Left lung (tissue), 10 donors: ENCODE results near the gene LILRB5. TPM values are rescaled to one million over a fixed set of nuclear protein-coding genes. Genes with fewer than 3 reads are reported as not detected.
"Not testable (repeated sequence)": the region's sequence is repeated elsewhere in the genome, so short reads cannot be mapped to it uniquely, and the experiment has no call there.

Experiments used
- ATAC-seq: fragments of 200-7000 bp; cut with Tn5 transposase; one replicate; pipeline ENCODE4 v1.9.1; 2020; ENCODE audit warnings: moderate library complexity
- DNase-seq, 4 donors: peaks; one replicate each; pipeline ENCODE4 v3.0.0-alpha.2; 2013 to 2020
- H3K27ac ChIP-seq, 2 donors: fragments of 200-600 bp; sonication (generic) in 1 of 2; one replicate each; pipeline versions ENCODE4 v1.5.0 to v1.8.0; 2020 to 2021
- H3K27me3 ChIP-seq, 2 donors: fragments of 200-600 bp; sonication (generic) in 1 of 2; one replicate each; pipeline versions ENCODE4 v1.5.0 to v1.8.0; 2020 to 2021
- H3K36me3 ChIP-seq, 2 donors: fragments of 200-600 bp; sonication (generic) in 1 of 2; one replicate each; pipeline versions ENCODE4 v1.5.0 to v1.8.0; 2020 to 2021
- H3K4me1 ChIP-seq, 2 donors: fragments of 200-600 bp; one replicate each; pipeline ENCODE4 v1.8.0; 2021
- H3K4me3 ChIP-seq, 2 donors: fragments of 200-600 bp; sonication (generic) in 1 of 2; one replicate each; pipeline versions ENCODE4 v1.5.0 to v1.8.0; 2020 to 2021; ENCODE audit warnings: mild to moderate bottlenecking in 1 of 2
- H3K9me3 ChIP-seq, 2 donors: fragments of 200-600 bp; sonication (generic) in 1 of 2; one replicate each; pipeline versions ENCODE4 v1.5.0 to v1.8.0; 2020 to 2021
- intact Hi-C, 2 donors: fragments of 100-400 bp; cut with DNase I; formaldehyde crosslinking; loops; one replicate each; pipeline versions ENCODE4 v1.11.2 to v1.14.2; 2022
- polyA plus RNA-seq, 6 donors: library from polyadenylated mRNA; unstranded; fragments of 120-200 nt; gene quantifications; one replicate each; pipeline ENCODE4 v1.2.1, GENCODE V29; 2013; ENCODE audit not compliant: insufficient read length in 6 of 6
- total RNA-seq, 2 donors: library from RNA; stranded (reverse); fragmentation: NEBNext Ultra II Directional; extraction: Animal tissue kit (Norgen Biotek cat#: 25700); gene quantifications; one replicate each; pipeline ENCODE4 v1.2.1, GENCODE V29; 2021
- TF ChIP-seq, protein P1 (sequence below), 2 donors: fragments of 200-600 bp; sonication (generic) in 1 of 2; IDR thresholded peaks; one replicate each; pipeline versions ENCODE4 v1.5.0 to v1.8.0; 2021; ENCODE audit warnings: antibody characterized with exemption in 2 of 2
- donor health status: DM: no; HTN: yes; CAD: no.
- donor health status: DM: no; HTN: no; CAD: no.

The LILRB5 gene
- total and polyA plus RNA-seq, 8 donors: 3.3 to 16.5 (median 4.7) TPM

DNA sequence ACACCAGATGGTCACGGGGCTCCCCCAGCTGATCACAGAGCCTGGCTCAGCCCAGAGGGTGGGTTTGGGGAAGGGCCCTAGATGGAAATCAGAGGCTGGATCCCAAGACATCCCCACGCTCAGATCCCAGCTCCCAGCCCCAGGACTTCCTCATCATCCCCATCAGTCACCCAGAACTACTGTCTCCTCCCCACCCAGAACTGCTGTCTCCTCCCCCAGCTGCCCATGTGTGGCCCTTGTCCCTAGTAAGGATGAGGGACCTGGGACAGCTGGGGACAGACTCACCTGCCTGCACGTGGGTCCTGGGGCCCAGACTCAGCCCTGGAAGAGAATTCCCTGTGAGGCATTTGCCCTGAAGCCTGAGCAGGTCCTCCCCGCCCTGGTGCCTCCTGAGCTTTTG lies 14.8 kb downstream of the LILRB5 start:
- ATAC-seq: peak; percentile 28
- DNase-seq, intact Hi-C loops, H3K9me3 ChIP-seq: not testable (repeated sequence)
- H3K27ac ChIP-seq: peak overlapping the region in 1 of 2 donors; percentile 77
- H3K4me3 ChIP-seq: peak overlapping the region in 1 of 2 donors; percentile 50
- peaks cover 0 to 24% of the 10 kb centered on the region in 2 donors for H3K4me1 ChIP-seq
- peaks cover 0 to 26% of the 10 kb centered on the region in 2 donors for H3K27me3 ChIP-seq
- peaks cover 0 to 22% of the 10 kb centered on the region in 2 donors for H3K36me3 ChIP-seq

DNA sequence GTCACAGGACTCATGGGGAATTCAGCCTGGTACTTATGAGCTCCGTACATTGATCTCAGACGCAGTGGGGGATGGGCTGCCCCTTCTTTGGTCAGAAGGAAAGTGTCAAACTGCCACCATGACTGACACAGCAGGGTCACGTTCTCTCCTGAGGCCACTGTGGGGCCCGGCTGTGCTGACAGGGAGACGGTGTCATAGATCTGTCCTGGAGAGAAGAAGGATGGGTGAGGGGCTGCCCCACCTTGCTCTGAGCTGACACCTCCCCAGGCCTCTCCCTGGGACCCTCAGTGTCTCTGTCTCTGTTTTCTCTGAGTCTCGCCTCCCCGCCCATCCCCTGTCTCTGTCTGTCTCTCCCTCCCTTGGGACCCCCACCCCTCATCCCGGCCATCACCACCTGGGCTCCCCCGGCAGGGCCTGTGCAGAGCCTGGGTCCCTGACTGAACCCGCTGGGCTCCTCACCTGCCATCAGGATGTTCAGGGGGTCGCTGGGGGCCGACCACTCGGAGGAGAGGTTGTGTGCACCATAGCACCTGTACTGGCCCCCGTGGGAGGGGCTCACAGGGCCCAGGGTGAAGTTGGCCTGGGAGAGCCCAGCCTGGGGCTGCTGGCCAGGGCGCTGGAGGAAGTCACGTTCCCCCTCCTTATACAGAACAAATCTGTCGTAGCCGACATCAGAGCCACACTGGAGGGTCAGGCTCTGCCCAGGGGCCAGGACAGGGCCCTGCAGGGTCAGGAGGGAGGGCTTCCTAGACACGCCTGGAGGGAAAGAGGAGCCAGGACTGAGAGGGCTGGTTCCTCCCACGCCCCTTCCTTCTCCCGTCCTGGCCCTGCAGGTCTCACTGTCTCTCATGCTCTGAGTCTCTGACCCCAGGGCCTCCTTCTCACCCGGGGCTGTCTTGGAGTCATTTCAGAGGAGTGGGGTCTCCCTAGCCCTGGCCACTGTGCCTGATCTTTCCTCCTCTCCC lies 16.4 kb downstream of the LILRB5 start:
- Histone ChIP-seq H3K4me3 (peak overlapping the region in 1 of 2 donors; percentile 50), H3K36me3 (peaks cover 0 to 37% of the 10 kb centered on the region in 2 donors), H3K27me3 (peaks cover 0 to 26% of the 10 kb centered on the region in 2 donors)
- ATAC-seq, intact Hi-C loops, DNase-seq, H3K4me1 ChIP-seq, H3K9me3 ChIP-seq, H3K27ac ChIP-seq: not testable (repeated sequence)

DNA sequence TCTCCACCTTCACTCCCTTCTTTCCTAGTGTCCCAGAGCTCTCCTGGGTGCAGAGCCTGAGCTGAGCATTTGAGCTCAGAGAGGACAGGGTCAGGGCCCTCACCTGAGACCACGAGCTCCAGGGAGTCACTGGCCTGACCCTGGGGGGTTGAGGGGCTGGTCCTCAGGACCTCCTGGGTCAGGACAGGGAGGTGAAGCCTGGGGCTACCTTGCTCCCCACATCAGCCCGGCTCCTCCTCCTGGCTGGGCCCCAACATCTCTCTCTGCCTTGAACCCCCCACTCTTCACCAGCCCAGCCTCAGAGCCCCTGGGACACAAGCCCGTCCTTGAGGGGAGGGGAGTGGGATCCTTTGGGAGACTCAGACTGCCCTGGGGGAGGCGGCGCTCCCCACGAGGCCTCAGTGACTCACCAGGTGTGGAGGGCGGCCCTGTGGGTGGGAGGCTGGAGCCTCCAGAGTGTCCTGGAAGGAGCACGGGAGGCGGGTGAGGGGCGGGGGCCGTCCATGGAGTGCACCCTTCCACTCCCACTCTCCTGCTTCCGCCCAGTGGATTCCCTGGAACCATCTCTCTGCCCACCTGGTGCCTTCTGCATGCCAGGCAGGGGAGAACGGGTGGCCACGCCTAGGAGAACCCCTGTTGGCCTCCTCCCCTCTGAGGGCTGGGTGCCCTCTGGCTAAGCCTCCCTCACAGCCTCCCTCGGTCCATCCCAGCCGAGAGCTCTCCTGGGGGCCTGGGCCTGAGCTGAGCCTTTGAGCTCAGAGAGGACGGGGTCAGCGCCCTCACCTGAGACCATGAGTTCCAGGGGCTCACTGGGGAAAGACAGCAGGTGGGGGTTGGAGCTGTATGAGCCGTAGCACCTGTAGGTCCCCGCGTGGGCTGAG lies 17.3 kb downstream of the LILRB5 start:
- DNase-seq, ATAC-seq, H3K27ac ChIP-seq, H3K9me3 ChIP-seq, intact Hi-C loops, H3K4me1 ChIP-seq: not testable (repeated sequence)
- H3K36me3 ChIP-seq: peaks cover 0 to 39% of the 10 kb centered on the region in 2 donors
- H3K4me3 ChIP-seq: peak overlapping the region in 1 of 2 donors; percentile 50
- H3K27me3 ChIP-seq: peaks cover 0 to 26% of the 10 kb centered on the region in 2 donors

DNA sequence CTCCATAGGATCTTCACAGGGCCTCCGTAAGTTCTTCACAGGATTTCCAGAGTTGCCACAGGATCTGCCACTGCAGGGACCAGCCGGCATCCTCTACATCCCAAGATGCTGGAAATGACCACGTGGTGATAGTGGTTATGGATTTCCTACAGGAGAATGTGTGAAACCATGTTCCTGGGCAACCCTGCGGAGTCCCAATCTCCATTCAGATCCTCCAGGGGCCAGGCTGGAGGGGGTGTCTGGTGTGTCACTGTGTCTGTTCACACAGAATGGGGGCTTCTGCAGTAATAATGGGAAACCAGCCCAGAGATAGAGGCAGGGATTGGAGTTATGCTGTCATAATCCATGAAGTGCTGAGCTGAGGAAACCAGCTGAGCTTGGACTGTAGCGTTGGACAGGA lies 23.1 kb downstream of the LILRB5 start:
- peaks cover 0 to 32% of the 10 kb centered on the region in 2 donors for H3K36me3 ChIP-seq
- H3K27me3 ChIP-seq: peaks cover 0 to 13% of the 10 kb centered on the region in 2 donors
- TF ChIP-seq, protein P1, sequence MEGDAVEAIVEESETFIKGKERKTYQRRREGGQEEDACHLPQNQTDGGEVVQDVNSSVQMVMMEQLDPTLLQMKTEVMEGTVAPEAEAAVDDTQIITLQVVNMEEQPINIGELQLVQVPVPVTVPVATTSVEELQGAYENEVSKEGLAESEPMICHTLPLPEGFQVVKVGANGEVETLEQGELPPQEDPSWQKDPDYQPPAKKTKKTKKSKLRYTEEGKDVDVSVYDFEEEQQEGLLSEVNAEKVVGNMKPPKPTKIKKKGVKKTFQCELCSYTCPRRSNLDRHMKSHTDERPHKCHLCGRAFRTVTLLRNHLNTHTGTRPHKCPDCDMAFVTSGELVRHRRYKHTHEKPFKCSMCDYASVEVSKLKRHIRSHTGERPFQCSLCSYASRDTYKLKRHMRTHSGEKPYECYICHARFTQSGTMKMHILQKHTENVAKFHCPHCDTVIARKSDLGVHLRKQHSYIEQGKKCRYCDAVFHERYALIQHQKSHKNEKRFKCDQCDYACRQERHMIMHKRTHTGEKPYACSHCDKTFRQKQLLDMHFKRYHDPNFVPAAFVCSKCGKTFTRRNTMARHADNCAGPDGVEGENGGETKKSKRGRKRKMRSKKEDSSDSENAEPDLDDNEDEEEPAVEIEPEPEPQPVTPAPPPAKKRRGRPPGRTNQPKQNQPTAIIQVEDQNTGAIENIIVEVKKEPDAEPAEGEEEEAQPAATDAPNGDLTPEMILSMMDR (IDR thresholded peaks at IDR 0.05): no peak
- H3K4me3 ChIP-seq: no peak overlapping the region
- peak overlapping the region in 1 of 2 donors; percentile 13 for H3K27ac ChIP-seq
- intact Hi-C loops: loop anchor here in 1 of 2 donors (5.0 kb wide), 1 partner anchor 62 kb away; the partner anchor contains the start of gene TMC4
- ATAC-seq: no peak
- H3K9me3 ChIP-seq: no peaks in the 10 kb centered on the region
- peaks cover 0 to 9% of the 10 kb centered on the region in 2 donors for H3K4me1 ChIP-seq
- DNase-seq: peak in 1 of 4 donors; percentile 17

DNA sequence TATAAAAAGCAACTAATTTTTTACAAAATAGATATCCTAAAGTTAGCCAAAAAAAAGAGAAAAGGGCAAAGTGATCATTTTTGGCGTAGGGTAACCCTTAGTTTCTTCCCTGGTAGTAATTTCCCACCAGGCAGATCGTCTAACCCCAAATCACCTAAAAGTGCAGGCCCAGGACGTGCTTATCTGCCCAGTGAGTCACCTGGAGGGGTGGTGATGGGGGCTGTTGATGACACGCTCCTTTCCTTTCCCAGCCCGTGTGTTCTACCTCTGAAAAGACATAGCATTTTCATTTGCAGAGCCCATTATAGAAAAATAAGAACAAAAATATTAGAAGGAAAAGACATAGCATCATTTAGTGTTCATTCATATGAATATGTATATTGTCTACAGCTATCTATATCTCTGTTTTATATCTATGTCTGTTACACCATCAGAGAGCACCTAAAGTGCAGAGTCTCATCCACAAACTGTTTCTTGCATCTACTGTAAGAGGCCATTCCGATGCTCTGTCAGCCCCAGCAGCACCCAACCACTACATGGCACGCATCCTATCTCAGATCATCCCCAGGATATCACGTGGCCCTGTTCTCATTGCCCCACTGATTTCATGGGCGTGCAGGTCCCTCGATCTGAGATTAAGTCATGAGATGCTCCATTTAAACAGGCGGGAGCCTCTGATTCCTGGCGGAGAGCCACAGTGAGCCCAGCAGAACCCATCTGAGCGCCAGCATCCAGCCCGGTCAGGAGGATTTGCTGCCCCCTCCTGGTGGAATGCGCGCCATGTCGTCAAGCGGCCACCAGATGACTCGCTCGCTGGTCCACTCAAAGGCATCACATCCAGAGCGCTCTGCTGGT lies 25.8 kb downstream of the LILRB5 start:
- Histone ChIP-seq H3K4me3 (no peak overlapping the region), H3K9me3 (no peaks in the 10 kb centered on the region), H3K27me3 (peaks cover 0 to 13% of the 10 kb centered on the region in 2 donors), H3K36me3 (peaks cover 0 to 8% of the 10 kb centered on the region in 2 donors), H3K4me1 (peaks cover 0 to 9% of the 10 kb centered on the region in 2 donors), H3K27ac (no peak overlapping the region)
- TF ChIP-seq, protein P1 (IDR thresholded peaks at IDR 0.05): peak; percentile 82 to 98
- ATAC-seq (peak; percentile 100), DNase-seq (peak; percentile 81 to 96 (median 89))
- intact Hi-C loops: loop anchor here in 1 of 2 donors (5.0 kb wide), 1 partner anchor 59 kb away; the partner anchor contains the start of gene TMC4
